NCI-H2081 treated with DMSO at 0.1 percent for 48 hours (cell line): Measurements from ENCODE around the gene TPGS2.
"Not testable (repeated sequence)": the region's sequence is repeated elsewhere in the genome, so short reads cannot be mapped to it uniquely, and the experiment has no call there.

ENCODE experiments used
- DNase-seq: peaks from one replicate; lab custom pipeline; 2025; lab: John Stamatoyannopoulos, UW

TPGS2 gene

GRCh38 chr18:36821681-36822080 is 7.1 kb downstream of the TPGS2 start:
- no peak for DNase-seq

- DNase-seq, result no peak
Observed at GRCh38 chr18:36819621-36820020, 9.2 kb downstream of the TPGS2 start.

DNA sequence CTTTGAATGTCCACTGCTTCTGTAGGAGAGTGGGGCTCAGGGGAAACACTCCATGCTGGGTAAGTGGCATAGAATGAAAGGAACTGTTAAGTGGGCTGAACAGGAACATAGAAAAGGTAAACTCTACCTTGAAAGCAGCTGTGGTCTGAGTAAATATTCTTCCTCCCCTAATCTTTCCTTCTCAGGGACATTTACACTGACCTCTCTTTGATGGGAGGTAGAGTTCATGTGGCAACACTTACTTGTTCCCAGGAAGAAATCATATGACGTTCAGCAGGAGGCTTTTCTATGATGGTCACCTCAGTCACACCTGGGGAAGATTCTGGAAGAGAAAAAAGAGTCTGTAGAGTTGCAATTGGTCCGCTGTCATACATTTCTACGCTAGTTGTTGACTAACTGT is 10.2 kb downstream of the TPGS2 start:
- DNase-seq, result no peak

DNA sequence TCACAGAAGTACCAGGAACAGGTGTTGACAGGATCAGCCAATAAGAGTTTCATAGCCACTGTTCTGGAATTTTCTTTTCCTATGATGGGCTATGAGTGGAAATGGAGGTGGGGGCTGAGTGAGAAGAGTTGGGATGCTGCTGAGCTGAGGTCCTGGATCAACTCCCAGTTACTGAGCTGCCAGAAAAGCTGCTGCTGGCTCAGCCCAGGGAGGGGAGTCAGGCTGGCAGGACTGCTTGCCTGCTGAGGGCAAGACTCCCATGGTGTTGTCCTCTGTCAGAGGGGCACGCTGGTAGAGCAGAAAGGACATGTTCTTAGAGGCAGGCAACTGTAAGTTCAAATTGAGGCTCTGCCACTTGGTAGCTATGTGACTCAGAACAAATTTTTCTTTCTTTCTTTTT is 11.8 kb downstream of the TPGS2 start:
- no peak for DNase-seq

DNA sequence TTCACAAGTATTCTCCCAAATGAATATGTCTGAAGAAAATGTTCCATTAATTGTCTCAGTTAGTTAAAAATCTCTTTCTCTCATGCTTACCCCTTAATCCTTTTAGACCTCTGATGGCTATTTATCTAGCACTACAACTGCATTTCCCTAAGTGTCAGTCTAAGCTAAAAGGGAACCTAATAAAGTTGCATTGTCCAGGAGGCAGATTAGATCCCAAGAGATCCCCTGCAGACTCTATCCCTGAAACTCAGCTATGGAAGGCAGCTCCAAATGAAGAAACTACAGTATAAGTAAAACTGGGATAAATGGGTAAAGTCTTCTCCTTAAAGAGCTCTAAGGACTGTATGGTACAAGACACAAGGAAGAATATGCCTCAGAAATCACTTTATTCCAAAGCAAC is 12.7 kb downstream of the TPGS2 start:
- DNase-seq, result not testable (repeated sequence)

GRCh38 chr18:36814994-36815393 is 13.8 kb downstream of the TPGS2 start:
- no peak for DNase-seq

GRCh38 chr18:36813824-36814223 is 15.0 kb downstream of the TPGS2 start:
- DNase-seq, result no peak

DNA sequence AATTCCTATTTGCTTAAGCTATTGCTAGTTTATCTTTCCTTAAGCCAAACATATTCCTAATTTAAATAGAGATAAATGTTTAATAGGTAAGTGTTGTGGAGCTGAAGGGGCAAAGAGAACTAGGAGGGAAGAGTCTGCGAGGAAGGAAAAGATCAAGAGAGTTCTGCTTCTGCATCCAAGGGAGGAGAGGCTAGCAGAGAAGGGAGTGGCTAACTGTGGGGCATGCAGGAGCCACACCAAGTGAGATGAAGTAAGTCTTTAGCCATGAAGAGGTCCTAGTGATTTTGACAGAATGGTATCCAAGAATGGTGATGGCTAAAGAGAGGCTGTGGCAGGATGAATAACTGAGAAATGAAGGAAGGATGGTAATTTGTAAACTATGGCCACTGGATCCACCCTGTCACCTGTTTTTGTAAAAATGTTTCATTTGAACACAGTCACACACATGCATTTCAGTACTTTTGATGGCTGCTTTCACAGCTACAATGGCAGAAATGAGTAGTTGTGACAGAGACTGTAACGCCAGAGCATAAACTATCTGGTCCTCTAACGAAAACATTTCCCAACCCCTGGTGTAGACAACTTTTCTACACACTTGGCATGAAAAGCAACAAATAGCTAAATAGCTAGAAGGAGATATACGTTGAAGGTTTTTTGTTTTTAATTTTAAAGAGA is 15.6 kb downstream of the TPGS2 start:
- no peak for DNase-seq

DNA sequence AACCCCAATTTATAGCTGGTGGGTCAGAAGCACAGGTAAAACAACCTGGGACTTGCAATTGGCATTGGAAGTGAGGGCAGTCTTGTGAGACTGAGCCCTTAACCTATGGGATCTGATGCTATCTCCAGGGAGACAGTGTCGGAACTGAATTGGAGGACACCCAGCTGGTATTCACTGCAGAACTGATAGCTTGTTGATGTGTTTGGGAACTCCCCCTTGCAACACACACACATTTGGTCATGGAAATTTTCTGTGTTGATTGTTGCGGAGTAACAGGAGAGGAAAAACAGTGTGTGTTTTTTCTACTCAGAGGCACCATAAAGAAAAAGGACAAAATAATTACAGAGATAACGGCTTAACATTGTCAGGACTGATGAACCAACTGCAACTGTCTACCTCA is 16.1 kb downstream of the TPGS2 start:
- DNase-seq, result no peak

- no peak for DNase-seq
Observed at GRCh38 chr18:36811955-36812354, 16.8 kb downstream of the TPGS2 start.

DNA sequence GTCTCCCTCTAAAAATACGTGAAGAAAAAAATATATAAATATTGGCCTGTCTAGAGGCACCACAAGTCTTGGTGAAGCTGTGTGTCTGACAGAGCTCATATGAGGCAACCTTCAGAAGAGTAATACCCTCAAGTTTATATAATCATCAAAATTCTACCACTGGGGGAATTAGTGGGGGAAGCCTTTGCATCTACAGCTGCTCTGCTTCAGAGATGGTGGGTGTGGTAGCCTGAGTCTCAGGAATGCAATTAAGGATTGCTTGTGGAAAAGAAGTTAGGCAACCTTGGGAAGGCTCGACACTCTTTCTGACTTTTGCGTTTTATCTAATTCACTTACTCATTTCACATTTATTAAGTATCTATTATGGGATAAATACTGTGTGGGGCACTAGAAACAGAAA is 17.4 kb downstream of the TPGS2 start:
- no peak for DNase-seq

- DNase-seq, result peak; percentile 10
Observed at GRCh38 chr18:36809590-36810381, 19.0 kb downstream of the TPGS2 start.

- DNase-seq, result no peak
Observed at GRCh38 chr18:36808681-36809080, 20.1 kb downstream of the TPGS2 start.

DNA sequence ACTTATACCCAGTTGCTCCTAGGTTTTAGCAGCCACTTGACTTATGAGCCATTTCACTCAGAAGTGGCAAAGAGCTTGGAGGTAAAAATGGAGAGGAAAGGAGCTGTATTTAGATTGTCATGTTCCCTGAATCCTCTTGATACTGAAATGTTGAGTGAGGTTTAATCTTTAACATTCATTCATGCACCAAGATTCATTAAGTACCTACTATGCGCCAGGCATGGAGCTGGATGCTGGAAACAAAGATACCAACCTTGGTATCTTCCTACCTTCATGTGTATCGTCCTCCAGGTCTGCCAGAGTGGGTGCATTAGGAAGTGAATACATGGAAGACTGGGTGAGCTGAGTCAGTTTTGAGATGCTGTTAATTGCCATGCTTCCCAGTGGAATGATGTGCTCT is 23.7 kb downstream of the TPGS2 start:
- DNase-seq, result no peak

- DNase-seq, result no peak
Observed at GRCh38 chr18:36798738-36799473, 29.9 kb downstream of the TPGS2 start.

DNA sequence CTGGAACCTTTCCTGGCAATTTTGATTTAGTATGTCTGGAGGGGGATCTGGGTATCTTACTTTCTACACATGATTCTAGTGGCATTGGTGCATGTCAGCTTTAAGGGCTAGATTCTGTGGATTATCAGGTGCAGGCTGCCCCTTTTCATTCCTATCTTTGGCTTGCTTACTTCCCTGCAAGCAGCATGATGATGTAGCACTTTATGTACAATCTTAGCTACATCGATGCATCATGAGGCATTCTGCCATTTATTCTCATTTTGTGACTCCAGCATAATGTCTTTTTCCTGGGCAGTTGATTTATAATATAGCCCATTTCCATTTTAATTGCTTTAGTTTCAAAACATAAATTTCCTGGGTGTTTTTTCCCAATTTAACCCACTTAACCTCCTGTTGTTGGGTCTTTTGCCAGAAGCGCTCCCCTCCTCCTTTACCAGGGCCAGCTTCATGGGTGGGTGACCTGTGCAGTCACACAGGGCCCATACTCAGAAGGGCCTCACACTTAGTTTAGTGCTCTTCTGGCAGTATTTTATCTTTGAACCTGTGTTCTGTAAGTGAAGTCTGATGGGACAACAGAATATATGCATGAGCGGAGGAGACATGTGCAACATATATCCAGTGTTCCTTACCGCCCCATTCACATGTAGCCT is 36.0 kb downstream of the TPGS2 start:
- DNase-seq, result no peak

GRCh38 chr18:36786686-36787085 is 42.1 kb downstream of the TPGS2 start:
- no peak for DNase-seq

DNA sequence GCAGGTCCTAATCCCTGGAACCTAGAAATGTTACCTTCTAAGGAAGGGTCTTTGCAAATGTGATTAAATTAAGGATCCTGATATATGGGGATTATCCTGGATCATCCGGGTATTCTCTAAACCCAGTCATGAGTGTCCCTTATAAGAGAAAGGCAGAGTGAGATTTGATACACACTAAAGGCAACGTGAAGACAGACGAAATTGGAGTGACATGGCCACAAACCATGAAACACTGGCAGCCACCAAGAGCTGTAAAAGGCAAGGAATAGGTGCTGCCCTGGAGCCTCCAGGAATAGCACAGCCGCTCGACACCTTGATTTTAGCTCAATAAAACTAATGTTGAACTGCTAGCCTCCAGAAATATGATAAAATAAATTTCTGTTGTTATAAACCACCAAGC is 45.0 kb downstream of the TPGS2 start:
- no peak for DNase-seq

DNA sequence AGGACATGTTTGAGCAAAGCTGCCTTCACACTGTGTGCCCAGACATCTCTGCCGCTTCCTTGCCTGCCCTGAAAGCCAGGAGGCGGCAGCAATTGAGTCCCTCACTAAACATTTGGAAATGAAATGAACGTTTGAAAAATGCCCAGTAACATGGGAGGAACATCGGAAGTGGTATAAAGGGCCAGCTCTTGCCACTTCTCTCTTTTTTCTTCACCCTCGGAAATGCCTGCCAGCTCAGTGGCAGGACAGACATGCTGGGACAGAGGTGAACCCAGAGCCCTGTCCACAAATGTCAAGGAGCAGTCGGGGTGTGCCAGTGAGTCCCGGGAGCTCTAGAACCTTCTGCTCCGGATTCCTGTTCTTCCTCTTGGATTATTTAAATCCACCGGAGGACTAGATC is 46.1 kb downstream of the TPGS2 start:
- DNase-seq, result no peak

DNA sequence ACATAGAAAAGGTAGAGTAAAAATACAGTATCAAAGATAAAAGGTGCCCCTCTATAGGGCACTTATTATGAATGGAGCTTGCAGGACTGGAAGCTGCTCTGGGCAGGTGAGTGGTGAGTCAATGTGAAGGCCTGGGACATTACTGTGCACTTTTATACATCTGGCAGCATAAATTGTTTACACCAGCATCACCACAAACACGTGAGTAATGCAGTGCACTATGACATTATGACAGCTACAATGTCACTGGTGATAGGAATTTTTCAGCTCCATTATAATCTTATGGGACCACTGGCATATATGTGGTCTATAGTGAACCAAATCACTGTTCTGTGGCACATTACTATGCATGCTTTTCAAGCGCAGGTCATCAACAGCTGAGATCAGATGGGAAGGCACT is 48.1 kb downstream of the TPGS2 start:
- no peak for DNase-seq

DNA sequence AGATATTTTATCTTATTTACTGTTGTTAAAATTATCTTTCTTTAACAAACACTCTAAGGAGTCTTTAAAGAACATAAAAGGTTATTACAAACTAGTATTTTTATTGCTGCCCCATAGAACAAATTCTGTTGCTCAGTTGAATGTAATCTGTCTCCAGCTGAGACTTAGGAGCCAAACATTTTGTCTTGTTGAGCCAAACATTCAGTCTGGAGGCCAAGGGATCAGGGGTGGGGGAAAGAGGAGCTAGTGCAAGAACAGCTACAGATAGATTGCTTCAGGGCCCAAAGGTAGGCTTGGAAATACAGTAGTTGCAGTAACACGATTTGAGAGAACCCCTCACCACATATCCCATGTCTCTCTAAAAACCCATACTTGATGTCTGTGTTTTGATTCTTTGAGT is 51.2 kb downstream of the TPGS2 start:
- DNase-seq, result no peak

DNA sequence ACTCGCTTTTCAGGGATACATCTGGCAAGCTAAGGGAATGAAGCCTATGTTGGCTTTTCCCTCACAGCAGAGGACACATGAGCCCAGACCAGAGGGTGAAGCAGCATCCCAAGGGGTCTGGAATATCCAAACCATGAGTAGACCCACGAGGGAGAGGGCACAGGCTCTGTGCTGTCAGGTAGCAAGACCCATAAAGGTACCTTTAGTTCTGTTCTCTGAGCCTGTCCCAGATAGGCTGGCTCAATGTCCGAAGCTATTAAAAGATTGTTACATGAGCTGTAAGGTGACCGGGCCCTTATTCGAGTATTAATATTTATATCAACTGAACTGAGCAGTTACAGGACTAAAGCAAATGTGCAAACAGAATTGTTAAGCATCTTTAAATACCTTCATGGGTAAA is 52.2 kb downstream of the TPGS2 start:
- DNase-seq, result no peak

- DNase-seq, result no peak
Observed at GRCh38 chr18:36775396-36775795, 53.4 kb downstream of the TPGS2 start.
